HG03280 (cell line): Measurements from ENCODE around the gene ACTRT2.

Experiments used
- ATAC-seq: cut with Tn5 transposase; IDR thresholded peaks from one replicate; pipeline ENCODE4 v1.9.1; 2021; ENCODE audit warnings: mild to moderate bottlenecking, moderate library complexity; ENCODE audit not compliant: unreplicated experiment

ACTRT2 gene

GRCh38 chr1:3002349-3003038 lies 18.8 kb upstream of the ACTRT2 start:
- no peak for ATAC-seq

GRCh38 chr1:3003039-3003940 lies 18.0 kb upstream of the ACTRT2 start:
- ATAC-seq: no peak

- ATAC-seq: no peak
These were observed 17.4 kb upstream of the ACTRT2 start for GRCh38 chr1:3003941-3004270.

- ATAC-seq: no peak
These were observed 16.7 kb upstream of the ACTRT2 start for GRCh38 chr1:3004285-3005205.

- ATAC-seq: no peak
These were observed 15.5 kb upstream of the ACTRT2 start for GRCh38 chr1:3005771-3006170.

- no peak for ATAC-seq
These were observed 13.7 kb upstream of the ACTRT2 start for GRCh38 chr1:3007298-3008147.

GRCh38 chr1:3009021-3009420 lies 12.2 kb upstream of the ACTRT2 start:
- no peak for ATAC-seq

GRCh38 chr1:3009556-3009955 lies 11.7 kb upstream of the ACTRT2 start:
- ATAC-seq: no peak

- no peak for ATAC-seq
These were observed 10.1 kb upstream of the ACTRT2 start for GRCh38 chr1:3011127-3011526.

- no peak for ATAC-seq
These were observed 9.4 kb upstream of the ACTRT2 start for GRCh38 chr1:3011631-3012455.

- no peak for ATAC-seq
These were observed 8.6 kb upstream of the ACTRT2 start for GRCh38 chr1:3012456-3013291.

GRCh38 chr1:3013371-3014049 lies 7.8 kb upstream of the ACTRT2 start:
- no peak for ATAC-seq

GRCh38 chr1:3014050-3014440 lies 7.2 kb upstream of the ACTRT2 start:
- ATAC-seq: no peak

- ATAC-seq: no peak
These were observed 6.6 kb upstream of the ACTRT2 start for GRCh38 chr1:3014443-3015268.

GRCh38 chr1:3015269-3015635 lies 6.0 kb upstream of the ACTRT2 start:
- no peak for ATAC-seq

GRCh38 chr1:3015744-3016143 lies 5.5 kb upstream of the ACTRT2 start:
- no peak for ATAC-seq
